Duodenal mucosa (tissue), 2 donors: Measurements from ENCODE around the gene MLN.
A peak's percentile ranks its signal among the peaks of the same experiment; 100 is the strongest.

Experiments used
- H3K27ac ChIP-seq: one replicate; pipeline ENCODE4 v1.7.0; 2013; ENCODE audit warnings: low read depth, low read length
- H3K27me3 ChIP-seq, 2 donors: one replicate each; pipeline ENCODE4 v1.7.0; 2013; ENCODE audit warnings: low read length in 2 of 2, control low read depth in 1 of 2; ENCODE audit not compliant: insufficient read depth in 2 of 2, control insufficient read depth in 1 of 2
- H3K36me3 ChIP-seq, 2 donors: one replicate each; pipeline ENCODE4 v1.7.0; 2013; ENCODE audit warnings: low read length in 2 of 2, control low read depth in 1 of 2; ENCODE audit not compliant: insufficient read depth in 2 of 2, control insufficient read depth in 1 of 2
- H3K4me1 ChIP-seq, 2 donors: one replicate each; pipeline ENCODE4 v1.7.0; 2013; ENCODE audit warnings: low read length in 2 of 2, control low read depth in 1 of 2; ENCODE audit not compliant: insufficient read depth in 2 of 2, control insufficient read depth in 1 of 2
- H3K4me3 ChIP-seq, 2 donors: one replicate each; pipeline ENCODE4 v1.7.0; 2013; ENCODE audit warnings: low read length in 2 of 2, low read depth in 1 of 2
- H3K9ac ChIP-seq, 2 donors: one replicate each; pipeline ENCODE4 v1.7.0; 2013; ENCODE audit warnings: low read length in 2 of 2, low read depth in 1 of 2
- H3K9me3 ChIP-seq, 2 donors: one replicate each; pipeline ENCODE4 v1.7.0; 2013; ENCODE audit warnings: low read length in 2 of 2, control low read depth in 1 of 2; ENCODE audit not compliant: control insufficient read depth in 1 of 2

The MLN gene

GRCh38 chr6:33845031-33845745 lies 41.4 kb upstream of the MLN start:
- no peaks in the 10 kb centered on the region for H3K9me3 ChIP-seq
- no peak overlapping the region for H3K4me3 ChIP-seq
- H3K36me3 ChIP-seq: no peaks in the 10 kb centered on the region
- peaks cover 5 to 7% of the 10 kb centered on the region in 2 donors for H3K4me1 ChIP-seq
- H3K9ac ChIP-seq: no peak overlapping the region
- no peaks in the 10 kb centered on the region for H3K27me3 ChIP-seq
- H3K27ac ChIP-seq: no peak overlapping the region

- Histone ChIP-seq H3K27ac (no peak overlapping the region), H3K9me3 (no peaks in the 10 kb centered on the region), H3K27me3 (no peaks in the 10 kb centered on the region), H3K36me3 (no peaks in the 10 kb centered on the region), H3K9ac (no peak overlapping the region), H3K4me3 (no peak overlapping the region), H3K4me1 (peaks cover 13 to 20% of the 10 kb centered on the region in 2 donors)
These were observed 39.6 kb upstream of the MLN start for GRCh38 chr6:33843131-33844121.

GRCh38 chr6:33841868-33842267 lies 38.1 kb upstream of the MLN start:
- H3K9me3 ChIP-seq: no peaks in the 10 kb centered on the region
- no peaks in the 10 kb centered on the region for H3K27me3 ChIP-seq
- no peaks in the 10 kb centered on the region for H3K36me3 ChIP-seq
- no peak overlapping the region for H3K4me3 ChIP-seq
- H3K9ac ChIP-seq: no peak overlapping the region
- H3K4me1 ChIP-seq: peaks cover 13 to 20% of the 10 kb centered on the region in 2 donors
- H3K27ac ChIP-seq: no peak overlapping the region

- Histone ChIP-seq H3K36me3 (no peaks in the 10 kb centered on the region), H3K27ac (no peak overlapping the region), H3K4me3 (no peak overlapping the region), H3K9ac (no peak overlapping the region), H3K9me3 (no peaks in the 10 kb centered on the region), H3K27me3 (peaks cover 0 to under 1% of the 10 kb centered on the region in 2 donors), H3K4me1 (peaks cover 13 to 20% of the 10 kb centered on the region in 2 donors)
These were observed 37.3 kb upstream of the MLN start for GRCh38 chr6:33841070-33841469.

- H3K27ac ChIP-seq: peak overlapping the region; percentile 35
- H3K9me3 ChIP-seq: no peaks in the 10 kb centered on the region
- no peak overlapping the region for H3K4me3 ChIP-seq
- H3K4me1 ChIP-seq: peaks cover 13 to 20% of the 10 kb centered on the region in 2 donors
- H3K9ac ChIP-seq: no peak overlapping the region
- peaks cover 0 to 3% of the 10 kb centered on the region in 2 donors for H3K27me3 ChIP-seq
- H3K36me3 ChIP-seq: no peaks in the 10 kb centered on the region
These were observed 36.5 kb upstream of the MLN start for GRCh38 chr6:33840048-33840926.

GRCh38 chr6:33839399-33840047 lies 35.7 kb upstream of the MLN start:
- Histone ChIP-seq H3K4me1 (peaks cover 13 to 20% of the 10 kb centered on the region in 2 donors), H3K9me3 (no peaks in the 10 kb centered on the region), H3K27me3 (peaks cover 0 to 3% of the 10 kb centered on the region in 2 donors), H3K4me3 (no peak overlapping the region), H3K36me3 (no peaks in the 10 kb centered on the region), H3K27ac (no peak overlapping the region), H3K9ac (no peak overlapping the region)

GRCh38 chr6:33838983-33839382 lies 35.2 kb upstream of the MLN start:
- no peaks in the 10 kb centered on the region for H3K9me3 ChIP-seq

GRCh38 chr6:33837971-33838665 lies 34.3 kb upstream of the MLN start:
- Histone ChIP-seq H3K4me1 (peaks cover 13 to 20% of the 10 kb centered on the region in 2 donors), H3K36me3 (no peaks in the 10 kb centered on the region), H3K27ac (no peak overlapping the region), H3K27me3 (peaks cover 0 to 3% of the 10 kb centered on the region in 2 donors), H3K9me3 (no peaks in the 10 kb centered on the region), H3K9ac (no peak overlapping the region), H3K4me3 (no peak overlapping the region)

More at GRCh38 chr6:33838983-33839382, 35.2 kb upstream of the MLN start:
- no peaks in the 10 kb centered on the region for H3K36me3 ChIP-seq
- H3K9ac ChIP-seq: no peak overlapping the region
- no peak overlapping the region for H3K27ac ChIP-seq
- H3K27me3 ChIP-seq: peaks cover 0 to 3% of the 10 kb centered on the region in 2 donors
- peaks cover 13 to 20% of the 10 kb centered on the region in 2 donors for H3K4me1 ChIP-seq
- H3K4me3 ChIP-seq: no peak overlapping the region
